SKM-1 (cell line): Measurements from ENCODE around the gene KLLN.
"Not testable (repeated sequence)": the region's sequence is repeated elsewhere in the genome, so short reads cannot be mapped to it uniquely, and the experiment has no call there.

ENCODE experiments used
- DNase-seq: peaks from one replicate; lab custom pipeline; 2025; ENCODE audit not compliant: unreplicated experiment; lab: John Stamatoyannopoulos, UW

KLLN gene

DNA sequence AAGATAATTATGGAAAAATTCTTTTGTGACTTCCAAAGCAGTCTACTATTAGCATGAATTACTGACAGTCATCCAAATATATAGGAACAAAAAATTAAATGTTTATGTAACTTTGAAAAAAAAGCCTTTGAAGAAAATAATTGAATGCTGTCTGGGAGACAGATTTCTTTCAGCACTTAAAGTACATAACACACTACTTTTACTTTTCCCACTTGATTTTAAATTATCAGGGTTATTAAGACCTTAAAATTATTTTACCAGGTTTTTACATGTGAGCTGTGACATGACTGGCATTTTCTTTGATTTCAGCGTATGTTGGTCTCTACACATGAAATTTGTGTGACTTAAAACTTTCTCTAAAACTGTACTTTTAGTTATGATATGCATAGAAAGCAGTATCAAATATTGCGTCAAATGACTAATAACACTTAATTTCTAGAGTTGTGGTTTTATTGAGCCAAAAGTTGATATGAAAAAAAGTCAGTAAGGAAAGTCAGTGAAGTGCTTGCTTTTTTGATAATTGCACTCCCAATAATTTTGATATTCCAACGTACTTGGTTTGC, 3.2 kb upstream of the KLLN start:
- DNase-seq, result no peak

DNA sequence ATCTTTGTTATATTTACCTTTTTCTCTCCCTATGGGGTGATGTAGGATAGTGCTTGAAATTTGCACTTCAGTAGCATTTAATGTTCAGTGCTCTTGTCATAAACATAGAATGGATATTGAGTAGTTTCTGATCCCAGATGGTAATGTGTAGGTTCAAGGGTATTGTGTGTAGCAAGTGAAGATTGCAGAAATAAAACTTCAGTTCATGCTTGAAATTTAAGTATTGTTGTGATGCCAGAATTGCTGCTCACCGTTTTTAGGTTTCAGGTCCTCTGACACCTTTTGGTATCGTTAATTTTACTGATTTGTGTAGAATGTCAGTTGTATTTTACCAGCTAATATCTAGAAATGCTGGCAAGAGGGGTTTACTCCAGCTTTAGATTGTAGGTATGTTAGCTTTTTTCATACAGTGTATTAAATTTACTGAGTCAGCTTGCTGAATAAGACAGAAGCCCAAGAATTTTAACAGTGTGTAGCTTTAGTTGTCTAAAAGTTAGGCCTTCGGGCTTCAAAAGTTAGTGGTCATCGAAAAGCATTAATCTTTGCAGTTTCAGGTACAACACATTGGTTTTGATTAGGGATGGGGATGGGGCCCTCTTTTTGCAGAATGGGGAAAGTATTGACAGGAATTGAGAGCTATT, 2.0 kb upstream of the KLLN start:
- DNase-seq, result no peak

DNA sequence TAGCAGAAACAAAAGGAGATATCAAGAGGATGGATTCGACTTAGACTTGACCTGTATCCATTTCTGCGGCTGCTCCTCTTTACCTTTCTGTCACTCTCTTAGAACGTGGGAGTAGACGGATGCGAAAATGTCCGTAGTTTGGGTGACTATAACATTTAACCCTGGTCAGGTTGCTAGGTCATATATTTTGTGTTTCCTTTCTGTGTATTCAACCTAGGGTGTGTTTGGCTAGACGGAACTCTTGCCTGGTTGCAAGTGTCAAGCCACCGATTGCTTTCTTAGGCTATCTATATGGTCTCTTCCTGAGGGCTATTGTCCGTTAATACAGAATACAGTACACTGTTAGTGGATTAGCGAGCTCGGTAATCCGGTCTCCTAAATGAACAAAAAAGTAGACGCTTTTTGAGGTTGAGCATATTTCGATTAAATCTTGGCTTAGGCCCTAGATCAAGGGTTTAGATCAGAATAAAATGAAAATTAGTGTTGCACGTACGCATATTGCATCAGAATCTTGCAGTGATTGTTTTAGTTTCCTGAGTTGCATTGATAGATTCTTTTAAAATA, 1.2 kb upstream of the KLLN start:
- DNase-seq, result no peak

DNA sequence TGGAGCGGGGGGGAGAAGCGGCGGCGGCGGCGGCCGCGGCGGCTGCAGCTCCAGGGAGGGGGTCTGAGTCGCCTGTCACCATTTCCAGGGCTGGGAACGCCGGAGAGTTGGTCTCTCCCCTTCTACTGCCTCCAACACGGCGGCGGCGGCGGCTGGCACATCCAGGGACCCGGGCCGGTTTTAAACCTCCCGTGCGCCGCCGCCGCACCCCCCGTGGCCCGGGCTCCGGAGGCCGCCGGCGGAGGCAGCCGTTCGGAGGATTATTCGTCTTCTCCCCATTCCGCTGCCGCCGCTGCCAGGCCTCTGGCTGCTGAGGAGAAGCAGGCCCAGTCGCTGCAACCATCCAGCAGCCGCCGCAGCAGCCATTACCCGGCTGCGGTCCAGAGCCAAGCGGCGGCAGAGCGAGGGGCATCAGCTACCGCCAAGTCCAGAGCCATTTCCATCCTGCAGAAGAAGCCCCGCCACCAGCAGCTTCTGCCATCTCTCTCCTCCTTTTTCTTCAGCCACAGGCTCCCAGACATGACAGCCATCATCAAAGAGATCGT, 690 bp upstream of the KLLN start:
- DNase-seq, result not testable (repeated sequence)

DNA sequence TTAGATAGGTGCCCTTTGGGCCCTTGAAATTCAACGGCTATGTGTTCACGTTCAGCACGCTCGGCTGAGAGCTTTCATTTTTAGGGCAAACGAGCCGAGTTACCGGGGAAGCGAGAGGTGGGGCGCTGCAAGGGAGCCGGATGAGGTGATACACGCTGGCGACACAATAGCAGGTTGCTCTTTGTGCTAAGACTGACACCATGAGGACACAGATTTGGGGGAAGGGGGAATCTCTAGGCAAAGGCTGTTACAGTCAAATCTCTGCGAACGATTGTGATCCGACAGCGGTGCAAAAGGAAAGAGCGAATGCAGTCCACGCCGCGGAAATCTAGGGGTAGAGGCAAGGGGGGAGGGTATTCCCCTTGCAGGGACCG, 667 bp downstream of the KLLN start:
- DNase-seq, result no peak

DNA sequence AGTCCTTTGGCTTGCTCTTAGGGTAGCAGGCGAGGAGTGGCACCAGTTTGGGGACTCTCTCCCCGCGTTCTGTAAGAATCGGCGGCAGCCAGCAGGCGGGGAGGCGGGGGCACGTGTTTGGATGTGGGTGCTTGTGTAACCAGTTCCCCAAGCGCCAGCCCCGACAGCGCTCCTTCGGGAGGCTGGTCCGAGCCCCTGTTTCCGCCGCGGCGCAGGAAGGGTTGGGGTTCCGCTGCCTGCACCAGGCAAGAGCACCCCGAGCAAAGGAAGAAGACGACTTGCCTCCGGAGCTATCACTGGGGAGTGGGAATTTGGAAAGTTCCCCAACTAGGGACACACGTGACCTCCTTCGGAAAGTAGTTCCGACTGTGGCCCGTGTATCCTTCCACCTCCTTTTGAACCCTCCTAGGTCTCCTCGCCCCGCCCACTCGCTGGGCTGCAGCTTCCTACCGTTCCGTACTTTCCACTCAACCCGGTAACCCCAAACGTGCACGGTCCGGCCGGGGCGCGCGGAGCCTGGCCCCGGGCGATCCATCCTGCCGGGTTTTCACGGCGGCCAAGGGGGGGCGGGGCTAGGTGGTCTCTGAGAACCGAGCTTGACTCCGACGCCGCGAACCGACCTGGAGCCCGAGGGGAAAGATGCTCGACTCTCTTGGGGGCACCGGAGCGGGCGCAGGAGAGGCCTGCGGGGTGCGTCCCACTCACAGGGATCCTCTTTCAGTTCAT, 1.2 kb downstream of the KLLN start:
- DNase-seq, result peak; percentile 97

DNA sequence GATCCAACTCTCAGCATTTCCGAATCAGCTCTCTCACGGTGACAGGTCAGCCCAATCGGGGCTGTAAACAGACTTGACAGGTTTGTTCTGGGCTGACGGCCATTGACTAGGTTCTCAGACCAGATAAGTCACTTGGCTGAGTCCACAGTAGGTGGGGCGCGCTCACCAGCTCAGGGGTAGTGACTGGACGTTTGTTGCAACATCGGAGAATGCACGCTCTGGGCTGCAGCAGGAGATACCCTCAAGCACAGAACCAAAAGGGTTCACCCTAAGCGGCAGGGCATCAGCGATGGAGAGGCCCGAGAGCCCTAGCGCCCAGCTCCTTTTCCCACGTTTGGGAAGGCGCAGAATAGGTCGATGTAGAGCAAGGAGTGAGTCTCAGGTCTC, 1.8 kb downstream of the KLLN start:
- DNase-seq, result no peak

DNA sequence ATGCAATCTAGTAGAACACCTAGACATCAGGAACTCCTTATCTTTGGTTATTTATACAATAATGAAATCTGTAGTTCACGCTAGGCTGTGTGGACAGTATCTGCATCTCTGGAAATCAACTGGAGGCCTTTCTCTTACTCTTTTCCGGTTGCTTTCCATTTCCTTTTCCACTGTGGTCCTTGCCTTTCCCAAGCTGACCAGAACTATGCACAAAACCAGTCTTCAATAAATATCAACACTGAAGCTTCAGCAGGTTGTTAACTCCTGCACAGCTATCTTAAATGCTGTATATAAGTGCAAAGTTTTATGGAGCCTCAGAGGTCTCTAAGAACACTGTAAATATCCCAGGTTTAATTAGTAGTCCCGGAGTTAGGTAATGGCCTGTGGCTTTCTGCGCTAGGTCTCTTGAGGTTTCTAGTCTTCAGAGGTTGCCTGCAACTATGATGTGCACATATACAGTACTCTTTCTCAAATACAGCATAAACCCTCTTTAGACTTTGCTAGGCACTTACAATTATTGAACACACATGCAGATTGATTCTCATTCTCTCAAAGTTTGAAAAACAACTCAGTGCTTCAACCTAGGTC, 2.4 kb downstream of the KLLN start:
- DNase-seq, result no peak

DNA sequence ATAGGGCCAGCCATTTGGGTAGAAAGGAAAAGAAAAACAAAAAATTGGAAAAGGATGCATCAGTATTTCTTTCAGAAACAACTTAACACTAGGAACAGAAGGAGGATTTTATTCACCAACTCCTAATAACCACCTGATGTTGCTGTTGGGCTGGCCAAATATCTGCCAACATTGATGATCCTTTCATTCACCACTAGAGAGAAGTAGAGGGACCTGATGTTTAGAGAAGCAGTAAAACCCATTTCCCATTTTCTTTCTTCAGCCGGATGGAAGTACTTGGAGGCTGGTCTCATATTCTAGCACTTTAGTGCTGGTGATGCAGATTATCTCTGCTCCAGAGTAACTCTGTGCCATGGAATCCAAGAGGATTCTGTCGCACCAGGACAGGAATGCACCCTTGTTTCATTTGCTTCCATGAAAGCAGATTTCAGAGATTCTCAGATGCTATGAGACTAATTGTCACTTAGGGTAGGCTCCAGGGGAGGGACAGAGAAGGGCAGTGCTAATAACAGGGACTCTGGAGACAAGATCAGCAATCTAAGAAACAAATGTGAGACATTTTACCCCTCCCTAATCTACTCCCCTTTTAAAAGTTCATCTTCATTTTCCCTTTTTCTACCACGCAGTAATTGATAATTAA, 3.1 kb downstream of the KLLN start:
- DNase-seq, result peak; percentile 72

DNA sequence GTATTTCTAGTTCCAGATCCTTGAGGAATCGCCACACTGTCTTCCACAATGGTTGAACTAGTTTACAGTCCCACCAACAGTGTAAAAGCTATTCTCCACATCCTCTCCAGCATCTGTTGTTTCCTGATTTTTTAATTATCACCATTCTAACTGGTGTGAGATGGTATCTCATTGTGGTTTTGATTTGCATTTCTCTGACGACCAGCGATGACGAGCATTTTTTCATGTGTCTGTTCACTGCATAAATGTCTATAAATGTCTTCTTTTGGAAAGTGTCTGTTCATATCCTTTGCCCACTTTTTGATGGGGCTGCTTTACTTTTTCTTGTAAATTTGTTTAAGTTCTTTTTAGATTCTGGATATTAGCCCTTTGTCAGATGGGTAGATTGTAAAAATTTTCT, 7.7 kb downstream of the KLLN start:
- not testable (repeated sequence) for DNase-seq

DNA sequence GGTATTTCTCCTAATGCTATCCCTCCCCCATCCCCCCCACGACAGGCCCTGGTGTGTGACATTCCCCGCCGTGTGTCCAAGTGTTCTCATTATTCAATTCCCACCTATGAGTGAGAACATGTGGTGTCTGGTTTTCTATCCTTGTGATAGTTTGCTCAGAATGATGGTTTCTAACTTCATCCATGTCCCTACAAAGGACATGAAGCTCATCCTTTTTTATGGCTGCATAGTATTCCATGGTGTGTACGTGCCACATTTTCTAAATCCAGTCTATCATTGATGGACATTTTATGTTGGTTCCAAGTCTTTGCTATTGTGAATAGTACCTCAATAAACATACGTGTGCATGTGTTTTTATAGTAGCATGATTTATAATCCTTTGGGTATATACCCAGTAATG, 8.1 kb downstream of the KLLN start:
- not testable (repeated sequence) for DNase-seq

DNA sequence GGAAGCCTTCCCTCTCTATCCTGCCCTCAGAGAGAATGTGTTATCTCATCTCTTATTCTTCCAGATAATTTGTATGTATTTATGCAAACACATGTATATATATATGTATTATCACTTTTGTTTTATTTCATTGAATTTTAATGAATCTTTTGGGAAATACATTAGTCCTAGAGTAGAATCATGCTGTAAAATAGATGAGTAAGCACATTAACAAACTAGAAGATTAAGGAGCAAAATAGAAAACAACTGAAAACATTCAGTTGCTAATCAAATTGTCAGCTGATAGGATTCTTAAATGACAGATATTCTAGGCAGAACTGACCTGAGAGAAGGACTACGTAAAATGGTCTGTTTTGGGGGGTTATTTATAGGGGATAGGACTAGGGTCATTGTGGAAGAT, 11.2 kb downstream of the KLLN start:
- DNase-seq, result no peak

DNA sequence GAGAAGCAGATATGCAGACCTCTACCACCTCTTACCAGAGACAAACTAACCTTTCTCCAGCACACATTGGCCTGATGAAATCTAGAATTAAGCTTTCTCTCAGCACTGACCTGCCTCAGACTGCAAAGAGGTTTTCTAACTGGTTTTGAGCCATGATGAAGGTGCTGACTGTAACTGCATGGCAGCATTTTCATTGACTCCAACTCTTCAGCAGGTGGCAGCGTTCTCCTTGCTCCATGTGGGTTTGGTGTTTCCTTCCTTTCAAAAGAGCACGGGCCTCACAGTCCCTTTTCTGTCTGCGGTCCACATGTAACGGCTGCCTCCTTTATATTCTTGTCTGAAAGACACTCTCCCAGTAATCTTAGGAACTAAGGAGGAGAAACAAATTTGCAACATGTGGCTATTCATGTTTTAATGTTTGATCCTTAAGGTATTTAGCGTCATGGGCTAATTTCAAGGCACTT, 12.6 kb downstream of the KLLN start:
- DNase-seq, result peak; percentile 35

DNA sequence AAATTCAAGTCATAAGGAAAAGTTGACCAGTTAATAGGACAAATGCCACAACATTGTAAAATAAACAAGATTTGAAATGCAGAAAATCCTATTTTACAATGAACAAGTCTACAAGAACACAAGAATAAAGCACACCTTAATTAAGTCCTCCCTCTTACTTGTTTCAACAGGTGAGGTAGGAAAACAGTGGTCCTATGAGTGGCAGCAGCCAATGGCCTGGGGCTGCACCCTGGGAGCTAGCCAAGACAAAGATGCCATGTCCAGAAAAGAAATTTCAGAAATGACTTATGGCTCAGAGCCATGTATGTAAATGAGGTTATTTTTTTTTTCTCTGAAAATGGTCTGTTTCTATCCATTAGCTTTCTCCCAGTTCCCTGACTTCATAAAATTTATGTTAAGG, 14.3 kb downstream of the KLLN start:
- DNase-seq, result no peak

DNA sequence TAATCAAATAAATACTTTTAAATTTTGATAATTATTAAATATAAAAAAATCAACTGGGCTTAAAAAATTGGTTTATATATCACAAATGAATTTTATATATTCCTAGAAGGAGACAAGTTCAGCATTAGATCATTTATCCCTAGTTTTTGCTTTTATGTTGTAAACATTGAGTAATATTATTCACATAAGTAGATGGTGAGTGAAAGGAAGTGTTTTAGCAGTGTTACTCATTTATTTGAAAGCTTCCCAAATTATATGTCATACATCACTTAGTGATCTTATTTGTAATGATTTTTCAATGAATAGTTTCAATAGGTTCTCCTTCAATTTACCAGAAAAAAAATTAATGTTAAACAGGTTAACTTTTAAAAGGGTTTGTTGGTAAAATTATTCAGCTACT, 15.8 kb downstream of the KLLN start:
- DNase-seq, result no peak

DNA sequence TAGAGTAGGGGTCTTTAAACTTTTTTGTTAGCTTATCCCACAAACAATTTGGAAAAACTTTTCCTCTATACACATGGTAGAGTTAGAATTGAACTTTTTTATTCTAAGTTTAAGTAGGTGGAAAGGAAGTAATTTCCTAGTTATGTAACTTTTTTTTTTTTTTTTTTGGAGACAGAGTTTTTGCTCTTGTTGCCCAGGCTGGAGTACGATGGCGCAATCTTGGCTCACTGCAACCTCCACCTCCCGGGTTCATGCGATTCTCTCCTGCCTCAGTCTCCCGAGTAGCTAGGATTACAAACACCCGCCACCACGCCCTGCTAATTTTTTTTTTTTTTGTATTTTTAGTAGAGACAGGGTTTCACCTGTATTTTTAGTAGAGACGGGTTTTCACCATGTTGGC, 16.6 kb downstream of the KLLN start:
- not testable (repeated sequence) for DNase-seq

DNA sequence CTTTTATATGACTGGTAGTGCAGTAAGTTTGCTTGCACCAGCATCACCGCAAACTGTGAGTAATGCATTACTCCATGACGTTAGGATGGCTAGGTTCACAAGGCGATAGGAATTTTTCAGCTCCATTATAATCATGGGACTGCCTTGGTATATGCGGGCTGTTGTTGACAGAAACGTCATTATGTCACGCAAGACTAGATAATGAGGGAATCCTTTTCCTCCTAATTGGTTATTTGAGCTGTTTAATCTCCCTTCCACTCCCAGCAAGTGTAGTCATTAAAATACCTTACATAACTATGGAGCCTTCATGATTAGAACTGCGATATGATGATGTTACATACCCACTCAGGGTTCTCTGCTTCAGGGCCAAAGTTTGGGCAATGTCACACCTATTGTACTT, 17.3 kb downstream of the KLLN start:
- DNase-seq, result no peak

DNA sequence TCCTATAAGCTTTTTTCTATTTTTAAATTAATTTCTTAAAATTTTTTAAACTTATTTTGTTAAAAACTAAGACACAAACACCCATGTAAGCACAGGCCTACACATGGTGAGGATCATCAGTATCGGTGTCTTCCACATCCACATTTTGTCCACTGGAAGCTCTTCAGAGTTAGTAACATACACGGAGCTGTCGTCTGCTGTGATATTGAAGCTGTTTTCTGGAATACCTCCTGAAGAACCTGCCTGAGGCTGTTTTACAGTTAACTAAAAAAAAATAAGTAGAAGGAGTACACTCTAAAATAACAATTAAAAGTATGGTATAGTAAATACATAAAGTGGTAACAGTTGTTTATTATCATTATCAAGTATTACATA, 17.7 kb downstream of the KLLN start:
- no peak for DNase-seq

DNA sequence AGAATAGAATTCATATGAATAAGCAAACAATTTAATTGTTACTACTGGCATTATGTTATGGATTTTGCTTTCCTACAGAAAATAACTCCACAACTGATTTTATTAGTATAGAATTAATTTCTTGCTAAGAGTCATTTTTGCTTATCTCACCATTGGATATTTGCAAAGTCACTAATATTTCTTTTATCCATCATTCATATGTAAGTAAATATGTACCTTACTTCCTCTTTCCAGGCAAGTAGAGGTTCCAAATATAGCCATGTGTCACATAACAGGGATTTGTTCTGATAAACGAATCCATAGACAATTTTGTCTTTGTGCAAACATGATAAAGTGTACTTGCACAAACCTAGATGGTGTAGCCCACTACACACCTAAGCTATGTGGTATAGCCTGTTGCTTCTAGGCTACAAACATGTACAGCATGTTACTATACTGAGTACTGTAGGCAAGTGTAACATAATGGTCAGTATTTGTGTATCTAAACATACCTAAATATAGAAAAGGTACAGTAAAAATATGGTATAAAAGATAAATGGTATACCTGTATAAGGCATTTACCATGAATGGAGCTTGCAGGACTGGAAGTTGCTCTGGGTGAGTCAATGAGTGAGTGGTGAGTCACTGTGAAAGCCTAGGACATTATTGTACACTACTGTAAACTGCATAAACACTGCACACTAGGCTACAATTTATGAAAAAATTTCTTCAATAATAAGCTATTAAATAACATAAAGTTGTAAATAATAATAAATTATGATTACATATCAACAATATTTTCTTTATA, 18.3 kb downstream of the KLLN start:
- no peak for DNase-seq

DNA sequence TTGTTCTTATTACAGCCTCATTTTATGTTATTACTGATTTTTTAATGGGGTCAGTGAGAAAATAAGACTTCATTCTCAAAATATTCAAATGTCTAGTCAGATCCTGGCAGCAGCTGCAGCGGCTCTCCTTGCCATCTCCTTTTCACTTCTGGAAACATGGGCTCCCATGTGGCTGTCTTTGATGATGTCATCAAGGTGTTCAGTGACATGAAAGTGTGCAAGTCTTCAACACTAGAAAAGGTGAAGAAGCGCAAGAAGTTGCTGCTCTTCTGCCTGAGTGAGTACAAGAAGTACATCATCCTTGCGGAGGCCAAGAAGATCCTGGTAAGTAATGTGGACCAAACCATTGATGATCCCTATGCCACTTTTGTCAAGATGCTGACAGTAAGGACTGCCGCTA, 19.6 kb downstream of the KLLN start:
- no peak for DNase-seq
